ENCODE measurements around the gene HSFX2.
A peak's percentile ranks its signal among the peaks of the same experiment; 100 is the strongest.
"Not testable (repeated sequence)": the region's sequence is repeated elsewhere in the genome, so short reads cannot be mapped to it uniquely, and the experiment has no call there.

HSFX2 gene

DNA sequence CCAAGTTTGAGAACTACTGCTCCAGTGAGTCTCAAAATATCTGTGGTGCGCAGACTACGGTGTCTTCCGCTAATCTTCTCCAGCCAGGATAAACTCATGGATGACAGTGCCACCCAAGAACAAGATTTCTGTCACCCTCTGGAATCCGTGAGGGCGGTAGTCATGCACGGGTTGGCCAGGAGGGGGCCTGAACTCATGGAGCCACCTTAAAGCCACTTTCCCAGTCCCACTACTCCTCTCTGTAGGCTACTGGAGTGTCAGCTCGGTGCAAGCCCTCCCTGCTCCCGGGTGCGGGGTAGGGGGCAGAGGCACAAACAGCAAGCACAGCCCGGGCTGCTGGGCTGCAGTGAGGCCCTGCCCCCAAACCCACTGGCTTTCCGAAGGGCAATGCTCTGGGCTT is 3.5 kb upstream of the HSFX2 start:
- DNase-seq = peak; percentile 54
- not testable (repeated sequence) for H3K27me3 ChIP-seq (ENCODE audit: insufficient read depth, low read depth, severe bottlenecking); H3K27ac ChIP-seq; H3K9me3 ChIP-seq (ENCODE audit: severe bottlenecking); H3K4me3 ChIP-seq (ENCODE audit: low read depth, low read length); H3K36me3 ChIP-seq
- TF ChIP-seq CTCF (IDR thresholded peaks at IDR 0.05; ENCODE audit: low read depth, low read length) = 0 out of 2 replicates have a peak, but pooled peaks have one; percentile 20

GRCh38 chrX:149595943-149596342 is 829 bp upstream of the HSFX2 start:
- not testable (repeated sequence) for H3K4me3 ChIP-seq (ENCODE audit: low read depth, low read length); DNase-seq; H3K36me3 ChIP-seq; H3K27me3 ChIP-seq (ENCODE audit: insufficient read depth, low read depth, severe bottlenecking); H3K27ac ChIP-seq; H3K9me3 ChIP-seq (ENCODE audit: severe bottlenecking)

GRCh38 chrX:149590993-149591392 is 4.1 kb downstream of the HSFX2 start:
- H3K9me3 ChIP-seq (ENCODE audit: severe bottlenecking); H3K36me3 ChIP-seq; H3K27ac ChIP-seq; H3K4me3 ChIP-seq (ENCODE audit: low read depth, low read length); DNase-seq; H3K27me3 ChIP-seq (ENCODE audit: insufficient read depth, low read depth, severe bottlenecking): not testable (repeated sequence)

GRCh38 chrX:149587359-149587758 is 7.8 kb downstream of the HSFX2 start, which contains the start of gene MAGEA9B:
Gene MAGEA9B (minus strand): TSS chrX:149587459. CDS start chrX:149583179, 4,280 bp downstream.
- not testable (repeated sequence) for H3K4me3 ChIP-seq (ENCODE audit: low read depth, low read length); H3K27ac ChIP-seq; DNase-seq

GRCh38 chrX:149585631-149586030 is 9.5 kb downstream of the HSFX2 start:
- H3K4me3 ChIP-seq (ENCODE audit: low read depth, low read length); DNase-seq; H3K36me3 ChIP-seq; H3K9me3 ChIP-seq (ENCODE audit: severe bottlenecking); H3K27ac ChIP-seq; H3K27me3 ChIP-seq (ENCODE audit: insufficient read depth, low read depth, severe bottlenecking): not testable (repeated sequence)

More at GRCh38 chrX:149587359-149587758, 7.8 kb downstream of the HSFX2 start, which contains the start of gene MAGEA9B:
- H3K36me3 ChIP-seq; H3K9me3 ChIP-seq (ENCODE audit: severe bottlenecking); H3K27me3 ChIP-seq (ENCODE audit: insufficient read depth, low read depth, severe bottlenecking): not testable (repeated sequence)

GRCh38 chrX:149573456-149573855 is 21.7 kb downstream of the HSFX2 start:
- H3K27me3 ChIP-seq (ENCODE audit: insufficient read depth, low read depth, severe bottlenecking) = peaks cover 23% of the 10 kb centered on the region
- not testable (repeated sequence) for DNase-seq; H3K9me3 ChIP-seq (ENCODE audit: severe bottlenecking); H3K36me3 ChIP-seq; H3K27ac ChIP-seq; H3K4me3 ChIP-seq (ENCODE audit: low read depth, low read length)

- Histone ChIP-seq H3K27ac (no peak overlapping the region), H3K4me3 (ENCODE audit: low read depth, low read length) (no peak overlapping the region), H3K36me3 (no peaks in the 10 kb centered on the region), H3K9me3 (ENCODE audit: severe bottlenecking) (no peaks in the 10 kb centered on the region), H3K27me3 (ENCODE audit: insufficient read depth, low read depth, severe bottlenecking) (peaks cover 26% of the 10 kb centered on the region)
- no peak for TF ChIP-seq CTCF (IDR thresholded peaks at IDR 0.05; ENCODE audit: low read depth, low read length)
- DNase-seq = no peak
These were observed 22.4 kb downstream of the HSFX2 start for GRCh38 chrX:149572743-149573142.

DNA sequence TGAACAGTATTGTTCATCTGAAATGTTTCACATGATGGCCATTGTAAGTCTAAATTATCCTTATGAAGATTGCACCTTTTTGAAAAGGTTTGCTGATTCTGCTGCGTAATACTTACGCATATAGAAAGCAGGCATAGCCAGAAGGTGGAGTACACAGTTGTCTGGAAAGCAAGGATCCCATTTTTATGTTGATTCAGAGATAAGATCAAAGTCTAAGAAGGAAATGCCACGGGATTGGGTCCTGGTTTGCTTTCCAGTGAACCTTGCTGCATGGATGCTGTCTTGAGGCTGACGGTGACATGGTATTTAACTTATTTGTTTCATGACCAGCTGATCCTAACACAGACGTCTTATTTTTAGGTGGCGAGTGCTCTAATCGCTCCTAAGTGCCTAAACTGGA is 23.3 kb downstream of the HSFX2 start:
- no peak overlapping the region for H3K27ac ChIP-seq
- no peak for TF ChIP-seq CTCF (IDR thresholded peaks at IDR 0.05; ENCODE audit: low read depth, low read length)
- no peak overlapping the region for H3K4me3 ChIP-seq (ENCODE audit: low read depth, low read length)
- no peak for DNase-seq
- no peaks in the 10 kb centered on the region for H3K9me3 ChIP-seq (ENCODE audit: severe bottlenecking)
- H3K36me3 ChIP-seq = no peaks in the 10 kb centered on the region
- H3K27me3 ChIP-seq (ENCODE audit: insufficient read depth, low read depth, severe bottlenecking) = peaks cover 31% of the 10 kb centered on the region

Data from WERI-Rb-1 (cell line).